CD4-positive, alpha-beta T cell (primary cell): ENCODE measurements around the gene WWC2. TPM values are rescaled to one million over a fixed set of nuclear protein-coding genes. Genes with fewer than 3 reads are reported as not detected.

Experiments
- ATAC-seq: fragments of 200-7000 bp; cut with Tn5 transposase; one replicate; pipeline ENCODE4 v1.10.0; 2022; ENCODE audit warnings: mild to moderate bottlenecking; ENCODE audit not compliant: poor library complexity
- CTCF ChIA-PET: fragments of 350-600 bp; sonication (Branson Sonifier 250); formaldehyde crosslinking; loops from one replicate; lab custom pipeline; 2021; ENCODE audit warnings: antibody characterized with exemption, inconsistent platforms; lab: Charles Lee
- POLR2A ChIA-PET: fragments of 350-600 bp; sonication (Branson Sonifier 250); formaldehyde crosslinking; loops from one replicate; lab custom pipeline; 2021; ENCODE audit warnings: antibody characterized with exemption, inconsistent platforms; lab: Charles Lee
- DNase-seq, 14 experiments: peaks; one replicate each; pipeline ENCODE4 v3.0.0-alpha.2; 2013 to 2020; ENCODE audit warnings: mixed read lengths in 2 of 14
- H3K27ac ChIP-seq, 2 donors: one replicate each; pipeline versions ENCODE4 v1.5.1 to v1.7.0; 2013; ENCODE audit warnings: low read length in 2 of 2, low read depth in 1 of 2, mild to moderate bottlenecking in 1 of 2
- H3K27me3 ChIP-seq, 2 experiments: 1 replicate in 1 of 2; 2 replicates in 1 of 2; pipeline versions ENCODE4 v1.6.1 to v1.7.0; 2013; ENCODE audit warnings: low read length in 2 of 2, control low read depth in 1 of 2, mild to moderate bottlenecking in 1 of 2, moderate library complexity in 1 of 2; ENCODE audit not compliant: insufficient read depth in 2 of 2, control insufficient read depth in 1 of 2
- H3K36me3 ChIP-seq: one replicate; pipeline ENCODE4 v1.6.1; 2013; ENCODE audit warnings: low read length, control low read depth; ENCODE audit not compliant: insufficient read depth
- H3K4me1 ChIP-seq: one replicate; pipeline ENCODE4 v1.6.1; 2013; ENCODE audit warnings: low read length, control low read depth; ENCODE audit not compliant: insufficient read depth
- H3K4me3 ChIP-seq: one replicate; pipeline ENCODE4 v1.5.1; 2013; ENCODE audit warnings: mild to moderate bottlenecking, low read length, moderate library complexity
- H3K9me3 ChIP-seq, 2 experiments: 1 replicate in 1 of 2; 2 replicates in 1 of 2; pipeline versions ENCODE4 v1.6.1 to v1.7.0; 2013; ENCODE audit warnings: low read length in 2 of 2, mild to moderate bottlenecking in 2 of 2, control low read depth in 1 of 2, moderate library complexity in 1 of 2; ENCODE audit not compliant: control insufficient read depth in 1 of 2, insufficient read depth in 1 of 2
- H3K27ac Mint-ChIP-seq: one replicate; pipeline ENCODE4 v1.8.0; 2020; ENCODE audit warnings: mixed read lengths
- H3K27me3 Mint-ChIP-seq: one replicate; pipeline ENCODE4 v1.8.0; 2021; ENCODE audit warnings: mixed read lengths
- H3K36me3 Mint-ChIP-seq: one replicate; pipeline ENCODE4 v1.8.0; 2021; ENCODE audit warnings: low read depth, mixed read lengths
- H3K4me1 Mint-ChIP-seq: one replicate; pipeline ENCODE4 v1.8.0; 2021; ENCODE audit warnings: low read depth, mixed read lengths
- H3K4me3 Mint-ChIP-seq: one replicate; pipeline ENCODE4 v1.8.0; 2020; ENCODE audit warnings: mild to moderate bottlenecking, mixed read lengths
- H3K9me3 Mint-ChIP-seq: one replicate; pipeline ENCODE4 v1.8.0; 2020; ENCODE audit warnings: mixed read lengths
- CTCF ChIP-seq: fragments of 200-600 bp; IDR thresholded peaks from one replicate; pipeline ENCODE4 v1.8.0; 2022; ENCODE audit warnings: antibody characterized with exemption, mild to moderate bottlenecking
- intact Hi-C, 2 experiments: fragments of 100-400 bp; cut with DNase I in 1 of 2; cut with micrococcal nuclease in 1 of 2; formaldehyde crosslinking; loops; one replicate each; pipeline versions ENCODE4 v1.15.1 to v1.9.0; 2023 to 2025; cut with DNase I, micrococcal nuclease
- total RNA-seq, 174 experiments: library from RNA in 2 of 174; stranded (reverse) in 2 of 174; gene quantifications; one replicate each; pipeline ENCODE4 v1.2.3 and lab custom pipeline; 2021 to 2026

Gene WWC2
- total RNA-seq, 2 experiments from 2014 or later = 4.1 to 4.9 TPM

- ChIA-PET POLR2A (no interaction called here), CTCF (no interaction called here)
- peaks cover 20% of the 10 kb centered on the region for H3K36me3 Mint-ChIP-seq
- H3K4me1 Mint-ChIP-seq = no peaks in the 10 kb centered on the region
- H3K9me3 ChIP-seq = no peaks in the 10 kb centered on the region
- no peaks in the 10 kb centered on the region for H3K9me3 Mint-ChIP-seq
- DNase-seq = no peak
- no peaks in the 10 kb centered on the region for H3K36me3 ChIP-seq
- H3K27ac ChIP-seq = no peak overlapping the region
- no peaks in the 10 kb centered on the region for H3K27me3 Mint-ChIP-seq
- intact Hi-C loops = no loop called here
- ATAC-seq = no peak
- H3K4me3 ChIP-seq = no peak overlapping the region
- no peak overlapping the region for H3K4me3 Mint-ChIP-seq
- no peak for TF ChIP-seq CTCF
- no peak overlapping the region for H3K27ac Mint-ChIP-seq
- H3K4me1 ChIP-seq = no peaks in the 10 kb centered on the region
- H3K27me3 ChIP-seq = no peaks in the 10 kb centered on the region
Measured at GRCh38 chr4:183268556-183268955, 169.5 kb downstream of the WWC2 start.

- Histone ChIP-seq H3K4me3 (no peak overlapping the region), H3K27ac (no peak overlapping the region), H3K27me3 (no peaks in the 10 kb centered on the region), H3K4me1 (no peaks in the 10 kb centered on the region), H3K36me3 (no peaks in the 10 kb centered on the region), H3K9me3 (peaks cover 0 to 22% of the 10 kb centered on the region in 2 experiments)
- H3K9me3 Mint-ChIP-seq = peaks cover 3% of the 10 kb centered on the region
- intact Hi-C loops = no loop called here
- POLR2A ChIA-PET = no interaction called here
- H3K27me3 Mint-ChIP-seq = no peaks in the 10 kb centered on the region
- no peak overlapping the region for H3K4me3 Mint-ChIP-seq
- no peaks in the 10 kb centered on the region for H3K4me1 Mint-ChIP-seq
- peaks cover 47% of the 10 kb centered on the region for H3K36me3 Mint-ChIP-seq
- no peak for ATAC-seq
- no peak overlapping the region for H3K27ac Mint-ChIP-seq
- CTCF ChIA-PET = no interaction called here
- no peak for TF ChIP-seq CTCF
- DNase-seq = no peak
Measured at GRCh38 chr4:183272384-183272783, 173.3 kb downstream of the WWC2 start.

GRCh38 chr4:183276106-183276505, 177.0 kb downstream of the WWC2 start:
- Histone ChIP-seq H3K9me3 (peaks cover 0 to 22% of the 10 kb centered on the region in 2 experiments), H3K27ac (no peak overlapping the region), H3K27me3 (no peaks in the 10 kb centered on the region), H3K4me1 (no peaks in the 10 kb centered on the region), H3K36me3 (no peaks in the 10 kb centered on the region), H3K4me3 (no peak overlapping the region)
- Mint-ChIP-seq H3K27me3 (peaks cover 5% of the 10 kb centered on the region), H3K4me1 (no peaks in the 10 kb centered on the region), H3K4me3 (no peak overlapping the region), H3K9me3 (peaks cover 3% of the 10 kb centered on the region), H3K36me3 (peaks cover 53% of the 10 kb centered on the region), H3K27ac (no peak overlapping the region)
- no peak for ATAC-seq
- POLR2A ChIA-PET = no interaction called here
- no peak for TF ChIP-seq CTCF
- DNase-seq = no peak
- CTCF ChIA-PET = no interaction called here
- intact Hi-C loops = no loop called here
